ENCODE measurements around the gene TSPAN5.

GRCh38 chr4:98522636-98523395 lies 135.6 kb downstream of the TSPAN5 start:
- TF ChIP-seq CTCF (optimal IDR thresholded peaks at IDR 0.05 in 1 of 3, IDR thresholded peaks at IDR 0.05 in 1 of 3, conservative IDR thresholded peaks at IDR 0.05 in 1 of 3; ENCODE audit: extremely low read depth in 1 of 3, insufficient read depth in 2 of 3, low read length in 3 of 3) (no peak), EZH2 (IDR thresholded peaks at IDR 0.05; ENCODE audit: low read length) (no peak)
